Germinal center (tissue), 1 donor: ENCODE results near the gene CST6.
A peak's percentile ranks its signal among the peaks of the same experiment; 100 is the strongest.
"Not testable (repeated sequence)": the region's sequence is repeated elsewhere in the genome, so short reads cannot be mapped to it uniquely, and the experiment has no call there.

ENCODE experiments used
- DNase-seq: peaks from one replicate; pipeline ENCODE4 v3.0.0; 2012; ENCODE audit warnings: mixed read lengths, low spot score

The CST6 gene

GRCh38 chr11:65983589-65983987 lies 28.2 kb upstream of the CST6 start:
- no peak for DNase-seq

GRCh38 chr11:65987336-65987735 lies 24.5 kb upstream of the CST6 start:
- DNase-seq = no peak

- DNase-seq = peak; percentile 89
Observed at GRCh38 chr11:65988791-65989592, 22.8 kb upstream of the CST6 start.

- DNase-seq = no peak
Observed at GRCh38 chr11:65992056-65992455, 19.8 kb upstream of the CST6 start.

- DNase-seq = no peak
Observed at GRCh38 chr11:65997286-65997685, 14.5 kb upstream of the CST6 start.

GRCh38 chr11:66001942-66002647 lies 9.7 kb upstream of the CST6 start, which contains the start of the genes BANF1 and EIF1AD:
Gene BANF1 (plus strand): TSS chr11:66002503. CDS start chr11:66003251, 748 bp downstream.
Gene EIF1AD (minus strand): TSS chr11:66002157. CDS start chr11:66000389, 1,768 bp downstream.
- peak; percentile 89 for DNase-seq

GRCh38 chr11:66002648-66003225 lies 9.1 kb upstream of the CST6 start:
- DNase-seq = peak; percentile 85

GRCh38 chr11:66003291-66003690 lies 8.5 kb upstream of the CST6 start:
- no peak for DNase-seq

GRCh38 chr11:66004186-66004585 lies 7.6 kb upstream of the CST6 start:
- no peak for DNase-seq

GRCh38 chr11:66006134-66006890 lies 5.5 kb upstream of the CST6 start:
- no peak for DNase-seq

GRCh38 chr11:66006891-66007176 lies 5.0 kb upstream of the CST6 start:
- no peak for DNase-seq

GRCh38 chr11:66007201-66007634 lies 4.6 kb upstream of the CST6 start:
- DNase-seq = no peak

- DNase-seq = no peak
Observed at GRCh38 chr11:66008095-66008467, 3.7 kb upstream of the CST6 start.

GRCh38 chr11:66008468-66009101 lies 3.2 kb upstream of the CST6 start:
- DNase-seq = no peak

- not testable (repeated sequence) for DNase-seq
Observed at GRCh38 chr11:66010036-66010435, 1.8 kb upstream of the CST6 start.

GRCh38 chr11:66011239-66011784 lies 496 bp upstream of the CST6 start:
- no peak for DNase-seq

GRCh38 chr11:66012371-66012945 lies 650 bp downstream of the CST6 start:
- DNase-seq = no peak

GRCh38 chr11:66012946-66013761 lies 1.3 kb downstream of the CST6 start:
- no peak for DNase-seq

GRCh38 chr11:66013762-66014100 lies 1.9 kb downstream of the CST6 start:
- DNase-seq = no peak

- DNase-seq = no peak
Observed at GRCh38 chr11:66014804-66015453, 3.1 kb downstream of the CST6 start.
